ENCODE measurements around the gene KCNQ1. TPM values are rescaled to one million over a fixed set of nuclear protein-coding genes. Genes with fewer than 3 reads are reported as not detected.
A peak's percentile ranks its signal among the peaks of the same experiment; 100 is the strongest.

KCNQ1 gene
- total RNA-seq, 1 experiment from 2014 or later, result not detected

- no peaks in the 10 kb centered on the region for H3K4me1 ChIP-seq
- H3K4me3 ChIP-seq, result no peak overlapping the region
- peak in 1 of 2 experiments; percentile 0 for DNase-seq
- H3K9me3 ChIP-seq (replicated peaks), result no peaks in the 10 kb centered on the region
- H3K36me3 ChIP-seq, result no peaks in the 10 kb centered on the region
- peaks cover 11% of the 10 kb centered on the region for H3K27me3 ChIP-seq
- H3K27ac ChIP-seq, result no peak overlapping the region
Observed at GRCh38 chr11:2517016-2517385, 72.2 kb downstream of the KCNQ1 start.

GRCh38 chr11:2517386-2518064 is 72.7 kb downstream of the KCNQ1 start:
- H3K9me3 ChIP-seq (replicated peaks), result no peaks in the 10 kb centered on the region
- peaks cover 14% of the 10 kb centered on the region for H3K27me3 ChIP-seq
- DNase-seq, result no peak
- H3K27ac ChIP-seq, result no peak overlapping the region
- no peak overlapping the region for H3K4me3 ChIP-seq
- no peaks in the 10 kb centered on the region for H3K4me1 ChIP-seq
- H3K36me3 ChIP-seq, result no peaks in the 10 kb centered on the region

GRCh38 chr11:2518111-2518982 is 73.5 kb downstream of the KCNQ1 start:
- no peak overlapping the region for H3K4me3 ChIP-seq
- peak in 1 of 2 experiments; percentile 1 for DNase-seq
- H3K36me3 ChIP-seq, result no peaks in the 10 kb centered on the region
- no peaks in the 10 kb centered on the region for H3K9me3 ChIP-seq (replicated peaks)
- H3K27me3 ChIP-seq, result peaks cover 17% of the 10 kb centered on the region
- H3K4me1 ChIP-seq, result no peaks in the 10 kb centered on the region
- H3K27ac ChIP-seq, result no peak overlapping the region

- Histone ChIP-seq H3K4me1 (no peaks in the 10 kb centered on the region), H3K36me3 (no peaks in the 10 kb centered on the region), H3K27me3 (peaks cover 17% of the 10 kb centered on the region), H3K27ac (no peak overlapping the region), H3K4me3 (no peak overlapping the region), H3K9me3 (replicated peaks) (no peaks in the 10 kb centered on the region)
- DNase-seq, result peak in 1 of 2 experiments; percentile 1
Observed at GRCh38 chr11:2518983-2519340, 74.2 kb downstream of the KCNQ1 start.

- Histone ChIP-seq H3K36me3 (no peaks in the 10 kb centered on the region), H3K9me3 (replicated peaks) (no peaks in the 10 kb centered on the region), H3K4me1 (no peaks in the 10 kb centered on the region), H3K27me3 (peaks cover 20% of the 10 kb centered on the region), H3K27ac (no peak overlapping the region), H3K4me3 (no peak overlapping the region)
- DNase-seq, result no peak
Observed at GRCh38 chr11:2519517-2519861, 74.7 kb downstream of the KCNQ1 start.

GRCh38 chr11:2519862-2520735 is 75.3 kb downstream of the KCNQ1 start:
- H3K9me3 ChIP-seq (replicated peaks), result no peaks in the 10 kb centered on the region
- H3K27ac ChIP-seq, result no peak overlapping the region
- H3K36me3 ChIP-seq, result no peaks in the 10 kb centered on the region
- peaks cover 20% of the 10 kb centered on the region for H3K27me3 ChIP-seq
- peak in 1 of 2 experiments; percentile 2 for DNase-seq
- H3K4me3 ChIP-seq, result no peak overlapping the region
- no peaks in the 10 kb centered on the region for H3K4me1 ChIP-seq

- Histone ChIP-seq H3K36me3 (no peaks in the 10 kb centered on the region), H3K9me3 (replicated peaks) (no peaks in the 10 kb centered on the region), H3K4me3 (no peak overlapping the region), H3K4me1 (no peaks in the 10 kb centered on the region), H3K27me3 (peaks cover 20% of the 10 kb centered on the region), H3K27ac (no peak overlapping the region)
- no peak for DNase-seq
Observed at GRCh38 chr11:2520736-2521035, 75.9 kb downstream of the KCNQ1 start.

- Histone ChIP-seq H3K4me3 (no peak overlapping the region), H3K4me1 (no peaks in the 10 kb centered on the region), H3K27ac (no peak overlapping the region), H3K27me3 (peaks cover 20% of the 10 kb centered on the region), H3K9me3 (replicated peaks) (no peaks in the 10 kb centered on the region), H3K36me3 (no peaks in the 10 kb centered on the region)
- peak in 1 of 2 experiments; percentile 1 for DNase-seq
Observed at GRCh38 chr11:2521081-2521732, 76.4 kb downstream of the KCNQ1 start.

- H3K9me3 ChIP-seq (replicated peaks), result no peaks in the 10 kb centered on the region
- no peak overlapping the region for H3K27ac ChIP-seq
- H3K36me3 ChIP-seq, result no peaks in the 10 kb centered on the region
- no peaks in the 10 kb centered on the region for H3K4me1 ChIP-seq
- peak in 1 of 2 experiments; percentile 2 for DNase-seq
- peaks cover 20% of the 10 kb centered on the region for H3K27me3 ChIP-seq
- H3K4me3 ChIP-seq, result no peak overlapping the region
Observed at GRCh38 chr11:2521733-2522630, 77.2 kb downstream of the KCNQ1 start.

- no peak overlapping the region for H3K27ac ChIP-seq
- H3K4me3 ChIP-seq, result no peak overlapping the region
- H3K27me3 ChIP-seq, result peaks cover 20% of the 10 kb centered on the region
- peak in 1 of 2 experiments; percentile 2 for DNase-seq
- H3K4me1 ChIP-seq, result no peaks in the 10 kb centered on the region
- H3K9me3 ChIP-seq (replicated peaks), result no peaks in the 10 kb centered on the region
- no peaks in the 10 kb centered on the region for H3K36me3 ChIP-seq
Observed at GRCh38 chr11:2522631-2523255, 77.9 kb downstream of the KCNQ1 start.

- peaks cover 20% of the 10 kb centered on the region for H3K27me3 ChIP-seq
- no peaks in the 10 kb centered on the region for H3K4me1 ChIP-seq
- DNase-seq, result peak in 1 of 2 experiments; percentile 1
- no peak overlapping the region for H3K27ac ChIP-seq
- no peak overlapping the region for H3K4me3 ChIP-seq
- no peaks in the 10 kb centered on the region for H3K9me3 ChIP-seq (replicated peaks)
- no peaks in the 10 kb centered on the region for H3K36me3 ChIP-seq
Observed at GRCh38 chr11:2523821-2524391, 79.1 kb downstream of the KCNQ1 start.

- Histone ChIP-seq H3K4me1 (no peaks in the 10 kb centered on the region), H3K27ac (no peak overlapping the region), H3K9me3 (replicated peaks) (no peaks in the 10 kb centered on the region), H3K4me3 (no peak overlapping the region), H3K36me3 (no peaks in the 10 kb centered on the region), H3K27me3 (peaks cover 20% of the 10 kb centered on the region)
- peak in 1 of 2 experiments; percentile 2 for DNase-seq
Observed at GRCh38 chr11:2524446-2525165, 79.8 kb downstream of the KCNQ1 start.
